ENCODE data around the gene TTC8. TPM values are rescaled to one million over a fixed set of nuclear protein-coding genes. Genes with fewer than 3 reads are reported as not detected.

TTC8 gene
- total RNA-seq, 2 experiments from 2014 or later = 2.9 to 4.4 TPM

- ATAC-seq = no peak
- ChIA-PET POLR2A (no interaction called here), CTCF (interaction anchor here (0.6 kb wide), 1 partner anchor 233 kb away, joined by 3 read pairs; no protein-coding TSS in a partner anchor)
- peaks cover 1% of the 10 kb centered on the region for H3K36me3 Mint-ChIP-seq (ENCODE audit: low read depth)
- H3K9me3 Mint-ChIP-seq (ENCODE audit: low read depth) = peaks cover 1% of the 10 kb centered on the region
- H3K27me3 Mint-ChIP-seq = no peaks in the 10 kb centered on the region
- H3K4me1 Mint-ChIP-seq = no peaks in the 10 kb centered on the region
- intact Hi-C loops (cut with DNase I, micrococcal nuclease) = no loop called here
- no peak for DNase-seq
- H3K4me3 Mint-ChIP-seq = no peak overlapping the region
- no peak overlapping the region for H3K27ac Mint-ChIP-seq
These were observed 39.7 kb downstream of the TTC8 start for GRCh38 chr14:88864198-88864597.

GRCh38 chr14:88866305-88866704, 41.9 kb downstream of the TTC8 start:
- no peaks in the 10 kb centered on the region for H3K9me3 Mint-ChIP-seq (ENCODE audit: low read depth)
- no peaks in the 10 kb centered on the region for H3K27me3 Mint-ChIP-seq
- ChIA-PET CTCF (interaction anchor here (2.6 kb wide), 1 partner anchor 199 kb away, joined by 19 read pairs; no protein-coding TSS in a partner anchor), POLR2A (no interaction called here)
- no peak overlapping the region for H3K27ac Mint-ChIP-seq
- no peak for ATAC-seq
- DNase-seq = no peak
- no peaks in the 10 kb centered on the region for H3K36me3 Mint-ChIP-seq (ENCODE audit: low read depth)
- no peaks in the 10 kb centered on the region for H3K4me1 Mint-ChIP-seq
- intact Hi-C loops (cut with DNase I, micrococcal nuclease) = loop anchor here in 1 of 2 experiments (5.0 kb wide), 1 partner anchor 184 kb away; no protein-coding TSS in a partner anchor
- H3K4me3 Mint-ChIP-seq = no peak overlapping the region

- Mint-ChIP-seq H3K27me3 (no peaks in the 10 kb centered on the region), H3K27ac (no peak overlapping the region), H3K36me3 (ENCODE audit: low read depth) (peaks cover 2% of the 10 kb centered on the region), H3K4me1 (no peaks in the 10 kb centered on the region), H3K4me3 (no peak overlapping the region), H3K9me3 (ENCODE audit: low read depth) (no peaks in the 10 kb centered on the region)
- POLR2A ChIA-PET = no interaction called here
- ATAC-seq = no peak
- no peak for DNase-seq
- intact Hi-C loops (cut with DNase I, micrococcal nuclease) = loop anchor here (1.0 to 5.0 kb wide), 3 partner anchors 186 to 376 kb away; no protein-coding TSS in a partner anchor
- CTCF ChIA-PET = interaction anchor here (0.8 to 2.6 kb wide), 7 partner anchors 12 to 269 kb away, joined by 3 to 19 read pairs (median 4); no protein-coding TSS in a partner anchor
These were observed 44.2 kb downstream of the TTC8 start for GRCh38 chr14:88868558-88869159.

- ATAC-seq (no peak), DNase-seq (no peak)
- H3K9me3 Mint-ChIP-seq (ENCODE audit: low read depth) = no peaks in the 10 kb centered on the region
- H3K36me3 Mint-ChIP-seq (ENCODE audit: low read depth) = peaks cover 2% of the 10 kb centered on the region
- intact Hi-C loops (cut with DNase I, micrococcal nuclease) = no loop called here
- no peak overlapping the region for H3K27ac Mint-ChIP-seq
- POLR2A ChIA-PET = no interaction called here
- no peaks in the 10 kb centered on the region for H3K27me3 Mint-ChIP-seq
- H3K4me3 Mint-ChIP-seq = no peak overlapping the region
- H3K4me1 Mint-ChIP-seq = no peaks in the 10 kb centered on the region
- CTCF ChIA-PET = interaction anchor here (3.4 kb wide), 1 partner anchor 203 kb away, joined by 10 read pairs; no protein-coding TSS in a partner anchor
These were observed 46.3 kb downstream of the TTC8 start for GRCh38 chr14:88870777-88871176.

GRCh38 chr14:88871429-88871828, 47.0 kb downstream of the TTC8 start:
- intact Hi-C loops (cut with DNase I, micrococcal nuclease) = no loop called here
- DNase-seq (no peak), ATAC-seq (no peak)
- CTCF ChIA-PET = interaction anchor here (3.4 kb wide), 1 partner anchor 204 kb away, joined by 10 read pairs; no protein-coding TSS in a partner anchor
- Mint-ChIP-seq H3K27me3 (no peaks in the 10 kb centered on the region), H3K36me3 (ENCODE audit: low read depth) (peaks cover 2% of the 10 kb centered on the region), H3K27ac (no peak overlapping the region), H3K9me3 (ENCODE audit: low read depth) (no peaks in the 10 kb centered on the region), H3K4me3 (no peak overlapping the region), H3K4me1 (no peaks in the 10 kb centered on the region)
- POLR2A ChIA-PET = no interaction called here

- Mint-ChIP-seq H3K36me3 (ENCODE audit: low read depth) (peaks cover 2% of the 10 kb centered on the region), H3K9me3 (ENCODE audit: low read depth) (no peaks in the 10 kb centered on the region), H3K4me1 (no peaks in the 10 kb centered on the region), H3K4me3 (no peak overlapping the region), H3K27me3 (no peaks in the 10 kb centered on the region), H3K27ac (no peak overlapping the region)
- no peak for ATAC-seq
- CTCF ChIA-PET = no interaction called here
- no peak for DNase-seq
- intact Hi-C loops (cut with DNase I, micrococcal nuclease) = no loop called here
- POLR2A ChIA-PET = no interaction called here
These were observed 48.5 kb downstream of the TTC8 start for GRCh38 chr14:88872976-88873375.

- ATAC-seq = no peak
- no peaks in the 10 kb centered on the region for H3K27me3 Mint-ChIP-seq
- CTCF ChIA-PET = no interaction called here
- intact Hi-C loops (cut with DNase I, micrococcal nuclease) = no loop called here
- no peak overlapping the region for H3K27ac Mint-ChIP-seq
- H3K4me1 Mint-ChIP-seq = no peaks in the 10 kb centered on the region
- no peak for DNase-seq
- H3K9me3 Mint-ChIP-seq (ENCODE audit: low read depth) = peaks cover 9% of the 10 kb centered on the region
- peaks cover 11% of the 10 kb centered on the region for H3K36me3 Mint-ChIP-seq (ENCODE audit: low read depth)
- POLR2A ChIA-PET = no interaction called here
- H3K4me3 Mint-ChIP-seq = no peak overlapping the region
These were observed 52.7 kb downstream of the TTC8 start for GRCh38 chr14:88877192-88877591.

- Mint-ChIP-seq H3K4me1 (no peaks in the 10 kb centered on the region), H3K4me3 (no peak overlapping the region), H3K27me3 (no peaks in the 10 kb centered on the region), H3K9me3 (ENCODE audit: low read depth) (peaks cover 16% of the 10 kb centered on the region), H3K27ac (no peak overlapping the region), H3K36me3 (ENCODE audit: low read depth) (peaks cover 11% of the 10 kb centered on the region)
- ChIA-PET POLR2A (no interaction called here), CTCF (no interaction called here)
- no peak for DNase-seq
- no peak for ATAC-seq
- intact Hi-C loops (cut with DNase I, micrococcal nuclease) = no loop called here
These were observed 54.6 kb downstream of the TTC8 start for GRCh38 chr14:88879022-88879421.

- H3K4me3 Mint-ChIP-seq = no peak overlapping the region
- intact Hi-C loops (cut with DNase I, micrococcal nuclease) = no loop called here
- H3K4me1 Mint-ChIP-seq = no peaks in the 10 kb centered on the region
- ATAC-seq (no peak), DNase-seq (no peak)
- ChIA-PET POLR2A (no interaction called here), CTCF (no interaction called here)
- peaks cover 11% of the 10 kb centered on the region for H3K36me3 Mint-ChIP-seq (ENCODE audit: low read depth)
- peaks cover 20% of the 10 kb centered on the region for H3K9me3 Mint-ChIP-seq (ENCODE audit: low read depth)
- peaks cover 10% of the 10 kb centered on the region for H3K27me3 Mint-ChIP-seq
- no peak overlapping the region for H3K27ac Mint-ChIP-seq
These were observed 57.8 kb downstream of the TTC8 start for GRCh38 chr14:88882236-88882635.

GRCh38 chr14:88895116-88895515, 70.7 kb downstream of the TTC8 start:
- Mint-ChIP-seq H3K4me1 (no peaks in the 10 kb centered on the region), H3K4me3 (no peak overlapping the region), H3K9me3 (ENCODE audit: low read depth) (no peaks in the 10 kb centered on the region), H3K27me3 (peaks cover 4% of the 10 kb centered on the region), H3K27ac (no peak overlapping the region), H3K36me3 (ENCODE audit: low read depth) (no peaks in the 10 kb centered on the region)
- intact Hi-C loops (cut with DNase I, micrococcal nuclease) = no loop called here
- CTCF ChIA-PET = interaction anchor here (0.7 kb wide), 1 partner anchor 81 kb away, joined by 3 read pairs; no protein-coding TSS in a partner anchor
- ATAC-seq (no peak), DNase-seq (no peak)
- POLR2A ChIA-PET = no interaction called here

- H3K4me1 Mint-ChIP-seq = no peaks in the 10 kb centered on the region
- intact Hi-C loops (cut with DNase I, micrococcal nuclease) = no loop called here
- ChIA-PET CTCF (no interaction called here), POLR2A (no interaction called here)
- no peak overlapping the region for H3K4me3 Mint-ChIP-seq
- H3K9me3 Mint-ChIP-seq (ENCODE audit: low read depth) = no peaks in the 10 kb centered on the region
- DNase-seq (no peak), ATAC-seq (no peak)
- no peaks in the 10 kb centered on the region for H3K36me3 Mint-ChIP-seq (ENCODE audit: low read depth)
- peaks cover 12% of the 10 kb centered on the region for H3K27me3 Mint-ChIP-seq
- H3K27ac Mint-ChIP-seq = no peak overlapping the region
These were observed 76.7 kb downstream of the TTC8 start for GRCh38 chr14:88901189-88901588.

- DNase-seq (no peak), ATAC-seq (no peak)
- POLR2A ChIA-PET = no interaction called here
- Mint-ChIP-seq H3K4me3 (no peak overlapping the region), H3K36me3 (ENCODE audit: low read depth) (no peaks in the 10 kb centered on the region), H3K27ac (no peak overlapping the region), H3K9me3 (ENCODE audit: low read depth) (no peaks in the 10 kb centered on the region), H3K27me3 (peaks cover 12% of the 10 kb centered on the region), H3K4me1 (no peaks in the 10 kb centered on the region)
- intact Hi-C loops (cut with DNase I, micrococcal nuclease) = no loop called here
- CTCF ChIA-PET = interaction anchor here (1.0 kb wide), 1 partner anchor 46 kb away, joined by 3 read pairs; no protein-coding TSS in a partner anchor
These were observed 77.5 kb downstream of the TTC8 start for GRCh38 chr14:88901991-88902390.

Measured in activated CD4-positive, alpha-beta T cell treated with anti-CD3 and anti-CD28 coated beads for 36 hours (primary cell).